IPS-15b (cell line): Measurements from ENCODE around the gene ARHGAP15.
"Not testable (repeated sequence)": the region's sequence is repeated elsewhere in the genome, so short reads cannot be mapped to it uniquely, and the experiment has no call there.

ENCODE experiments used
- H3K27me3 ChIP-seq: one replicate; pipeline ENCODE4 v1.6.1; 2013; ENCODE audit warnings: low read length; ENCODE audit not compliant: control insufficient read depth, insufficient read depth
- H3K36me3 ChIP-seq: one replicate; pipeline ENCODE4 v1.6.1; 2013; ENCODE audit warnings: low read length; ENCODE audit not compliant: control insufficient read depth, insufficient read depth
- H3K4me1 ChIP-seq: one replicate; pipeline ENCODE4 v1.6.1; 2013; ENCODE audit warnings: mild to moderate bottlenecking, low read length; ENCODE audit not compliant: control insufficient read depth, insufficient read depth
- H3K4me3 ChIP-seq: one replicate; pipeline ENCODE4 v1.5.1; 2013; ENCODE audit warnings: low read depth, low read length
- H3K9ac ChIP-seq: one replicate; pipeline ENCODE4 v1.6.1; 2013; ENCODE audit warnings: low read depth, mild to moderate bottlenecking, low read length
- H3K9me3 ChIP-seq: one replicate; pipeline ENCODE4 v1.6.1; 2013; ENCODE audit warnings: mild to moderate bottlenecking, low read length; ENCODE audit not compliant: control insufficient read depth, insufficient read depth

ARHGAP15 gene

DNA sequence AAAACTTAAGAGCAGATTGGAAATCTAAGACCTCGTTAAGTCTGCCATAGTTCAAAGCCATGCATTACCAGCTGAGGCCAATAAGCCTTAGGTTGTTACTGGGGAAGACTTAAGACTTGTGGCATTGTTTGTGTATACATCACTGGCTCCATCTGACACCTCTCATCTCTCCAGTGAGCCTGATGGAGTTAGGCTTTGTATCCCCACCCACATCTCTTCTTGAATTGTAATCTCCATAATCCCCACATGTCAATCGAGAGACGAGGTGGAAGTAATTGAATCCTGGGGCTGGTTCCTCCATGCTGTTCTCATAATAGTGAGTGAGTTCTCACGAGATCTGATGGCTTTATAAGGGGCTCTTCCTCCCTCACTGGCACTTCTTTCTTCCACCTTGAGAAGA lies 404.6 kb downstream of the ARHGAP15 start:
- Histone ChIP-seq H3K4me1 (no peaks in the 10 kb centered on the region), H3K4me3 (no peak overlapping the region), H3K9ac (no peak overlapping the region), H3K9me3 (no peaks in the 10 kb centered on the region), H3K27me3 (no peaks in the 10 kb centered on the region), H3K36me3 (no peaks in the 10 kb centered on the region)

- no peaks in the 10 kb centered on the region for H3K9me3 ChIP-seq
- H3K27me3 ChIP-seq, result no peaks in the 10 kb centered on the region
- H3K36me3 ChIP-seq, result no peaks in the 10 kb centered on the region
- H3K9ac ChIP-seq, result no peak overlapping the region
- H3K4me1 ChIP-seq, result no peaks in the 10 kb centered on the region
- H3K4me3 ChIP-seq, result no peak overlapping the region
Measured at GRCh38 chr2:143535802-143536201, 406.6 kb downstream of the ARHGAP15 start.

- H3K27me3 ChIP-seq, H3K9me3 ChIP-seq, H3K9ac ChIP-seq, H3K4me3 ChIP-seq, H3K4me1 ChIP-seq, H3K36me3 ChIP-seq: not testable (repeated sequence)
Measured at GRCh38 chr2:143541899-143542298, 412.7 kb downstream of the ARHGAP15 start.

DNA sequence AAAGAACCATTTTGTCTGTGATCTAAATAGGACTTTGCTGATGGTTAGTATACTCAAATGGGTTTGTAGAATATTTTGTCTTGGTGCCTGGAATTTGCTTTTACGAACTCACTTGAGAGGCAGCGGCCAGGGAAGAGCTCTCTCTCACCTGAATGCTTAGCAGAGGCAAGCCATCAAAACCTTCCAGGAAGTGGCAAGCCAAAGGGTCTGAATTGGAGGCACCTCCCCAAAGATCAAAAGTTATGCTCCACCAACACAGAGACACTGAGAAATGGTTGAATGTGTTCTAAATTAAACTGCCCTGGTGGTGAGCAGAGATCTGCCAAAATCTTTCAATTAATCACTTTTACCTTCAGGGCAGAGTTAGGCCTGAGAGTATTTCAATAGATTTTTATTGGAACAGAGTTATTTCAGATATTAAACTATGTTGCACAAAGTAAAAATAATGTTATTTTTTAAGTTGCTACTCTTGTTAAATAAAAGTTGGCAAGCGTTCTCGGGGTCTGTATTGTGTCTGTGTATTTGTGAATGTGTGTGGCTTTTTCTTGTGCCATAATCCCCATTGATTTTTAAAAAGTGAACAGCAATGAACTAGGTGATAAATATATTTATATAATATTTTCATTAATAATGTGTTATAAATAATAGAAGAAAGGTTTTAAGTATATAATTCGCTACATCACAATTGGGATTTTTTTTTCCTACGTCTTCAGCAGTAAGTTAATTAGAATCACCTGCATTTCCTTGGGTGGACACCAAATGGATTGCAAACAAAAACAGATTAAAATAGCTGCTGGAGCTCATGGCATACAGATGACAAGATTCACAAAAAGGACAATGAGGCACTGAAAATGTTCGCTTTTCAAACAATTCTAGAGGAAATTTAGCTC lies 416.1 kb downstream of the ARHGAP15 start:
- Histone ChIP-seq H3K4me3 (no peak overlapping the region), H3K9ac (no peak overlapping the region), H3K9me3 (peaks cover 6% of the 10 kb centered on the region), H3K36me3 (no peaks in the 10 kb centered on the region), H3K27me3 (no peaks in the 10 kb centered on the region), H3K4me1 (no peaks in the 10 kb centered on the region)

GRCh38 chr2:143545949-143546255 lies 416.7 kb downstream of the ARHGAP15 start:
- Histone ChIP-seq H3K4me1 (no peaks in the 10 kb centered on the region), H3K9ac (no peak overlapping the region), H3K4me3 (no peak overlapping the region), H3K36me3 (no peaks in the 10 kb centered on the region), H3K9me3 (peaks cover 6% of the 10 kb centered on the region), H3K27me3 (no peaks in the 10 kb centered on the region)

DNA sequence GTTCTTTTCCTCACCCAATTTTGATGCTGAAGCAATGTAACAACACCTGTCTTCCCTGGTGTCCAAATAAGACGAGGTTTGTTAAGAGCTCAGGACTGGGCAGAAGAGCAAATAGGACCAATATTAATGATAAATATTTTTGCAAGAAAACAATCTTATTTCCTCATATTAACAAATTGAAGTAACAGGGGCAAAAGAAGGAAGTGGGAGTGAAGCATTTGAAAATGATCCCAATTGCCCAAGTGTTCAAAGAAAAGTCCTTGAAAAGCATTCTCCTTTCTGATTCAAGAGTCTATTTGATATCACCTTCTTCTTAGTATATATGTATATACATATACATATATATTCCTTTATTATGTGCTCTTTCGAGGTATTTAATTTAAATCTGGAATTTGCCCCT lies 418.8 kb downstream of the ARHGAP15 start:
- H3K36me3 ChIP-seq, result no peaks in the 10 kb centered on the region
- H3K4me3 ChIP-seq, result no peak overlapping the region
- H3K4me1 ChIP-seq, result no peaks in the 10 kb centered on the region
- H3K27me3 ChIP-seq, result no peaks in the 10 kb centered on the region
- no peak overlapping the region for H3K9ac ChIP-seq
- no peaks in the 10 kb centered on the region for H3K9me3 ChIP-seq

- H3K9me3 ChIP-seq, result no peaks in the 10 kb centered on the region
- H3K4me3 ChIP-seq, result no peak overlapping the region
- H3K4me1 ChIP-seq, result no peaks in the 10 kb centered on the region
- no peak overlapping the region for H3K9ac ChIP-seq
- H3K27me3 ChIP-seq, result no peaks in the 10 kb centered on the region
- no peaks in the 10 kb centered on the region for H3K36me3 ChIP-seq
Measured at GRCh38 chr2:143550500-143550899, 421.3 kb downstream of the ARHGAP15 start.

DNA sequence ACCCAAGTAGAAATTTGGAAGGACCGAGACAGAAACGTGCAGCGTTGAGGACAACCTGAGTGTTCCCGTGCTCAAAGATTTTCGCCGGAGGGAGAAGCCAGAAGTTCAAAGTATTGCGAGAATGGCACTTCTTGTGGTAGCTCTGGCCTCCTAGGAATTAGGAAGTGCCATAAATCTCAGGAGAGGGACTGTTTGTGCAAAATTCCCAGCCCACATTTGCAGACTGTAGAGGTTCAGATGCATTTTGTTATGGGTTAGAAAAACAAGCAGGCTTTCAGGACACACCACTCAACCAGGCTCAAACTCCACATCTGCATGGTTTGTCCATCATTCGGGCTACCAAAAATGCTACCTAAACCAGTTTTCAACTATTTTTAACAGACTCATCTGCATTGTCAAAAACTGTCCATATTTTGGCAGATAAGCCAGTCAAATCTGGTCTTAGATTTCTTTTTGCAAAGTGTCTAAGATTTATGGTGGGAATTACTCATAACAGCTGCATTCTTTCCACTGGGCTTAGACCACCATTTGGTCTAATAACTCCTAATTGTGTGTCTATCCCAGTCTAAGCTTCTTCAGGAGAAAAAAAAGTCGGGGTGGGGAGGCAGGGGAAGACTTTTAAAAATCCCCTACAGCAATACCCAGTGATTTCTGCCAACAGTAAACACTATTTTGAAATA lies 422.9 kb downstream of the ARHGAP15 start:
- Histone ChIP-seq H3K4me1 (no peaks in the 10 kb centered on the region), H3K9me3 (no peaks in the 10 kb centered on the region), H3K9ac (no peak overlapping the region), H3K4me3 (no peak overlapping the region), H3K36me3 (no peaks in the 10 kb centered on the region), H3K27me3 (no peaks in the 10 kb centered on the region)

GRCh38 chr2:143553261-143553660 lies 424.0 kb downstream of the ARHGAP15 start:
- Histone ChIP-seq H3K27me3 (no peaks in the 10 kb centered on the region), H3K36me3 (no peaks in the 10 kb centered on the region), H3K9ac (no peak overlapping the region), H3K4me1 (no peaks in the 10 kb centered on the region), H3K9me3 (no peaks in the 10 kb centered on the region), H3K4me3 (no peak overlapping the region)

DNA sequence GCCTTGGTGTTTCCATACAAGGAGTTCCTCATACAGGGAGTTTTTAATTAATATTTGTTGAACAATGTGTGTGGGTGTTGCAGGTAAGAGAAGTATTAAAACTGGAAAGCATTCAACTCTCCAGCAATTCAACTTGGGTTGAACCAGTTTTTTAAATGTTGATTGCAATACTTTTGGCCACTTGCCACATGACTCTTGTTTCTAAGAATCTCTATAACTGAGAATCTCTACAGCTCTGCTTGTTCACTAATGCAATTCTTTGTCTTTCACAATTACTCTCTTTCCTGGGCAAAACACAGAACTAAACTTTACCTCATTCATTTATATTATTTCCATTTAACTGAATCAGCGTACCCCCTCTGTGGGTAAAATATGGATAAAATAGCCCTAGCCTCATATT lies 429.4 kb downstream of the ARHGAP15 start:
- no peak overlapping the region for H3K9ac ChIP-seq
- H3K4me1 ChIP-seq, result no peaks in the 10 kb centered on the region
- H3K27me3 ChIP-seq, result no peaks in the 10 kb centered on the region
- H3K9me3 ChIP-seq, result no peaks in the 10 kb centered on the region
- H3K36me3 ChIP-seq, result no peaks in the 10 kb centered on the region
- no peak overlapping the region for H3K4me3 ChIP-seq

- H3K27me3 ChIP-seq, result no peaks in the 10 kb centered on the region
- H3K9me3 ChIP-seq, result no peaks in the 10 kb centered on the region
- H3K4me3 ChIP-seq, result no peak overlapping the region
- H3K9ac ChIP-seq, result no peak overlapping the region
- no peaks in the 10 kb centered on the region for H3K4me1 ChIP-seq
- no peaks in the 10 kb centered on the region for H3K36me3 ChIP-seq
Measured at GRCh38 chr2:143559147-143559546, 429.9 kb downstream of the ARHGAP15 start.

GRCh38 chr2:143560724-143561123 lies 431.5 kb downstream of the ARHGAP15 start:
- no peaks in the 10 kb centered on the region for H3K4me1 ChIP-seq
- no peak overlapping the region for H3K4me3 ChIP-seq
- H3K9me3 ChIP-seq, result no peaks in the 10 kb centered on the region
- H3K9ac ChIP-seq, result no peak overlapping the region
- H3K36me3 ChIP-seq, result no peaks in the 10 kb centered on the region
- no peaks in the 10 kb centered on the region for H3K27me3 ChIP-seq
